Loucy (cell line): ENCODE measurements around the gene WNK1.

ENCODE experiments used
- H2AFZ ChIP-seq: fragments of 200-600 bp; sonication (generic); 2 replicates; pipeline ENCODE4 v1.6.0; 2016; ENCODE audit warnings: antibody characterized with exemption, mild to moderate bottlenecking, low read length, moderate library complexity
- H3F3A ChIP-seq: fragments of 200-600 bp; 2 replicates; pipeline ENCODE4 v1.6.0; 2016; ENCODE audit warnings: antibody characterized with exemption, low read depth, mild to moderate bottlenecking
- H3K27me3 ChIP-seq: fragments of 200-600 bp; sonication (generic); 2 replicates; pipeline ENCODE4 v1.6.1; 2014; ENCODE audit warnings: low read length, mild to moderate bottlenecking; ENCODE audit not compliant: insufficient read depth, poor library complexity, severe bottlenecking
- H3K36me3 ChIP-seq: fragments of 200-600 bp; sonication (generic); 2 replicates; pipeline ENCODE4 v1.6.1; 2016; ENCODE audit warnings: low read length; ENCODE audit not compliant: insufficient read depth
- H3K4me1 ChIP-seq: fragments of 200-600 bp; sonication (generic); 2 replicates; pipeline ENCODE4 v1.5.1; 2014; ENCODE audit warnings: low read length, mild to moderate bottlenecking; ENCODE audit not compliant: insufficient read depth, poor library complexity, severe bottlenecking
- H3K4me2 ChIP-seq: fragments of 200-600 bp; sonication (generic); 2 replicates; pipeline ENCODE4 v1.6.0; 2014; ENCODE audit warnings: antibody characterized with exemption, low read length, low read depth, mild to moderate bottlenecking; ENCODE audit not compliant: poor library complexity, severe bottlenecking
- H3K4me3 ChIP-seq: fragments of 200-600 bp; sonication (generic); 2 replicates; pipeline ENCODE4 v1.5.1; 2014; ENCODE audit warnings: low read length, mild to moderate bottlenecking, mixed read lengths; ENCODE audit not compliant: poor library complexity, severe bottlenecking
- H3K79me2 ChIP-seq: fragments of 200-600 bp; sonication (generic); 2 replicates; pipeline ENCODE4 v1.6.1; 2014; ENCODE audit warnings: low read length; ENCODE audit not compliant: insufficient read depth
- H3K9ac ChIP-seq: fragments of 200-600 bp; sonication (generic); 2 replicates; pipeline ENCODE4 v1.6.0; 2014; ENCODE audit warnings: mild to moderate bottlenecking, low read depth, low read length, moderate library complexity; ENCODE audit not compliant: poor library complexity, severe bottlenecking
- H3K9me2 ChIP-seq: fragments of 200-600 bp; sonication (generic); replicated peaks from 2 replicates; pipeline ENCODE4 v1.6.1; 2016; ENCODE audit warnings: low read depth, low read length, mixed read lengths
- H3K9me3 ChIP-seq: fragments of 200-600 bp; sonication (generic); 2 replicates; pipeline ENCODE4 v1.6.1; 2014; ENCODE audit warnings: mild to moderate bottlenecking, antibody characterized with exemption, low read length, low read depth; ENCODE audit not compliant: insufficient read depth
- H4K20me1 ChIP-seq: fragments of 200-600 bp; sonication (generic); 2 replicates; pipeline ENCODE4 v1.6.0; 2014; ENCODE audit warnings: antibody characterized with exemption, low read length, mild to moderate bottlenecking; ENCODE audit not compliant: insufficient read depth, poor library complexity, severe bottlenecking
- CTCF ChIP-seq: fragments of 200-600 bp; sonication (generic); conservative IDR thresholded peaks from 2 replicates; pipeline ENCODE4 v1.5.1; 2014; ENCODE audit warnings: mild to moderate bottlenecking, antibody characterized with exemption, low read length
- EZH2phosphoT487 ChIP-seq: fragments of 200-600 bp; IDR thresholded peaks from 2 replicates; pipeline ENCODE4 v1.6.1; 2018; ENCODE audit warnings: antibody characterized with exemption, mild to moderate bottlenecking, moderate library complexity, borderline replicate concordance

The WNK1 gene

GRCh38 chr12:709455-710020 is 42.8 kb upstream of the WNK1 start:
- no peak overlapping the region for H2AFZ ChIP-seq
- TF ChIP-seq CTCF: no peak
- TF ChIP-seq EZH2phosphoT487: no peak
- H4K20me1 ChIP-seq: no peaks in the 10 kb centered on the region
- no peak overlapping the region for H3K4me3 ChIP-seq
- H3K27me3 ChIP-seq: no peaks in the 10 kb centered on the region
- no peaks in the 10 kb centered on the region for H3K9me3 ChIP-seq
- H3K36me3 ChIP-seq: no peaks in the 10 kb centered on the region
- no peak overlapping the region for H3K4me2 ChIP-seq
- H3K4me1 ChIP-seq: peaks cover 10% of the 10 kb centered on the region
- H3K79me2 ChIP-seq: no peaks in the 10 kb centered on the region
- H3K9me2 ChIP-seq: no peaks in the 10 kb centered on the region
- H3K9ac ChIP-seq: no peak overlapping the region
- H3F3A ChIP-seq: no peaks in the 10 kb centered on the region

GRCh38 chr12:712172-712863 is 40.1 kb upstream of the WNK1 start:
- H3K9ac ChIP-seq: peak overlapping the region; percentile 14
- peaks cover 14% of the 10 kb centered on the region for H3K4me1 ChIP-seq
- H3K36me3 ChIP-seq: no peaks in the 10 kb centered on the region
- H3K79me2 ChIP-seq: no peaks in the 10 kb centered on the region
- peak overlapping the region; percentile 2 for H3K4me2 ChIP-seq
- TF ChIP-seq CTCF: no peak
- no peak for TF ChIP-seq EZH2phosphoT487
- H2AFZ ChIP-seq: peak overlapping the region; percentile 80
- H4K20me1 ChIP-seq: no peaks in the 10 kb centered on the region
- H3K27me3 ChIP-seq: no peaks in the 10 kb centered on the region
- no peaks in the 10 kb centered on the region for H3K9me2 ChIP-seq
- H3F3A ChIP-seq: no peaks in the 10 kb centered on the region
- H3K9me3 ChIP-seq: no peaks in the 10 kb centered on the region
- H3K4me3 ChIP-seq: no peak overlapping the region

- no peaks in the 10 kb centered on the region for H4K20me1 ChIP-seq
- peak overlapping the region; percentile 1; the same call in 1 of the 2 replicates for H2AFZ ChIP-seq
Observed at GRCh38 chr12:713281-713875, 39.0 kb upstream of the WNK1 start.

More at GRCh38 chr12:713281-713875, 39.0 kb upstream of the WNK1 start:
- TF ChIP-seq CTCF (no peak), EZH2phosphoT487 (no peak)
- no peaks in the 10 kb centered on the region for H3K79me2 ChIP-seq
- H3K9ac ChIP-seq: no peak overlapping the region
- H3K4me1 ChIP-seq: peaks cover 14% of the 10 kb centered on the region
- H3K27me3 ChIP-seq: no peaks in the 10 kb centered on the region
- no peak overlapping the region for H3K4me2 ChIP-seq
- H3K9me2 ChIP-seq: no peaks in the 10 kb centered on the region
- no peaks in the 10 kb centered on the region for H3F3A ChIP-seq
- no peak overlapping the region for H3K4me3 ChIP-seq
- H3K9me3 ChIP-seq: no peaks in the 10 kb centered on the region
- no peaks in the 10 kb centered on the region for H3K36me3 ChIP-seq
